Globus pallidus (tissue), 1 donor: Measurements from ENCODE around the gene TMEM132D.

ENCODE experiments used
- DNase-seq: peaks from one replicate; pipeline ENCODE4 v3.0.0-alpha.2; 2015; ENCODE audit warnings: low spot score

Gene TMEM132D

GRCh38 chr12:129440278-129440677 lies 463.5 kb downstream of the TMEM132D start:
- no peak for DNase-seq

- DNase-seq: no peak
Measured at GRCh38 chr12:129434790-129435189, 469.0 kb downstream of the TMEM132D start.

- DNase-seq: no peak
Measured at GRCh38 chr12:129428240-129428936, 475.4 kb downstream of the TMEM132D start.

GRCh38 chr12:129423041-129423580 lies 480.7 kb downstream of the TMEM132D start:
- no peak for DNase-seq

- no peak for DNase-seq
Measured at GRCh38 chr12:129413295-129413694, 490.5 kb downstream of the TMEM132D start.

GRCh38 chr12:129409281-129409680 lies 494.5 kb downstream of the TMEM132D start:
- no peak for DNase-seq

GRCh38 chr12:129404556-129404955 lies 499.3 kb downstream of the TMEM132D start:
- DNase-seq: no peak

GRCh38 chr12:129401572-129401971 lies 502.3 kb downstream of the TMEM132D start:
- DNase-seq: no peak

- no peak for DNase-seq
Measured at GRCh38 chr12:129394177-129394825, 509.5 kb downstream of the TMEM132D start.

- peak; percentile 2 for DNase-seq
Measured at GRCh38 chr12:129393357-129393937, 510.4 kb downstream of the TMEM132D start.

- DNase-seq: no peak
Measured at GRCh38 chr12:129385637-129385990, 518.2 kb downstream of the TMEM132D start.

GRCh38 chr12:129383956-129384355 lies 519.9 kb downstream of the TMEM132D start:
- DNase-seq: no peak

- no peak for DNase-seq
Measured at GRCh38 chr12:129381715-129382114, 522.1 kb downstream of the TMEM132D start.

- DNase-seq: no peak
Measured at GRCh38 chr12:129379076-129379804, 524.6 kb downstream of the TMEM132D start.

- DNase-seq: no peak
Measured at GRCh38 chr12:129378496-129378895, 525.3 kb downstream of the TMEM132D start.

- DNase-seq: no peak
Measured at GRCh38 chr12:129373746-129374145, 530.1 kb downstream of the TMEM132D start.

- DNase-seq: no peak
Measured at GRCh38 chr12:129372876-129373275, 530.9 kb downstream of the TMEM132D start.

GRCh38 chr12:129372348-129372747 lies 531.5 kb downstream of the TMEM132D start:
- no peak for DNase-seq

- DNase-seq: no peak
Measured at GRCh38 chr12:129371268-129371667, 532.6 kb downstream of the TMEM132D start.

- DNase-seq: no peak
Measured at GRCh38 chr12:129366656-129367055, 537.2 kb downstream of the TMEM132D start.

GRCh38 chr12:129363041-129363440 lies 540.8 kb downstream of the TMEM132D start:
- DNase-seq: no peak

GRCh38 chr12:129357233-129357632 lies 546.6 kb downstream of the TMEM132D start:
- DNase-seq: no peak
